Stimulated activated CD8-positive, alpha-beta memory T cell treated with anti-CD3 and anti-CD28 coated beads, Interleukin-2, amount 100 ng/mL, for 1 hour (primary cell): ENCODE data around the gene RAB3D.
A peak's percentile ranks its signal among the peaks of the same experiment; 100 is the strongest.

Source experiments
- DNase-seq, 2 donors: peaks; one replicate each; pipeline ENCODE4 v3.0.0-alpha.2; 2020; ENCODE audit warnings: low read depth in 2 of 2

Gene RAB3D

DNA sequence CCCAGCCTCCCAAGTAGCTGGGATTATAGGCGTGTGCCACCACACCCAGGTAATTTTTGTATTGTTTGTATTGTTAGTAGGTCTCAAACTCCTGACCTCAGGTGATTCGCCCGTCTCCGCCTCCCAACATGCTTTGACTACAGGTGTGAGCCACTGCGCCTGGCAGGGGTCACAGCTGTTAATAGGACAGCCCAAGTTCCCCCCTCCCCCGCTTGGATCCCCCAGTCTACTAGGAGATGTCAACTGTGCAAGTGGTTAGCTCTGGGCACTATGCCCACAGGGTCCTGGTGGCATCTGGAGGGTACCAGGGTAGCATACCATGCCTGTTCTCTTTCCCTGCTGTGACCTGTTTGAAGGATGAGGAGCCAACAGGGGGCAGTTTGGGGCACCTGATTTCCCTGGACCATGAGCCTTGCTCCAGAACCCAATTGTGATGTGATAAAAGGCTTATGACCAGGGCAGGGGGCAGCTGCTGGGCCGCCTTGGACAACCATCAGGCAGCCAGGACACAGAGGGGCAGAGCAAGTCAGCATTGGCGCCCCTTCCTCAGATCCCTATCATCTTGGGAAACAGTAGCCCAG lies 43.7 kb downstream of the RAB3D start, which contains the start of gene TSPAN16:
TSS of gene TSPAN16 (plus strand) at position 496 of the 581 bp plus-strand sequence. CDS start 138 bp downstream, outside the sequence.
- no peak for DNase-seq

DNA sequence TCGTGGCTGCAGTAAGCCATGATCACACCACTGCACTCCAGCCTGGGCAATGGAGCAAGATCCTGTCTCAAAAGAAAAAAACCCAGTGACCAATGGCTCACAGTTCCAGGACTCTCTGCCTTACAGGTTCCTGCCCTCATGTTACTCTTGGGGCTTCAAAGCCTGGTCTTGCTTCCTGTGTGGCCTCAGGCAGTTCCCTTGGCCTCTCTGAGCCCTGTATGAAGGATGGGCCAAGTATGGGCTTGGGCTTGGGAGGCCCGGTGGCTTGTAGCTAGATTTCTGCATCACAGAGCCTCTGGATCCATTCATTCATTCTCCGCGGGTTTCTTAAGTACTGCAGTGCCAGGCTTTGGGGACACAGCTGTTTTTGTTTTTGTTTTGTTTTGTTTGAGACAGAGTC lies 44.3 kb downstream of the RAB3D start:
- no peak for DNase-seq

DNA sequence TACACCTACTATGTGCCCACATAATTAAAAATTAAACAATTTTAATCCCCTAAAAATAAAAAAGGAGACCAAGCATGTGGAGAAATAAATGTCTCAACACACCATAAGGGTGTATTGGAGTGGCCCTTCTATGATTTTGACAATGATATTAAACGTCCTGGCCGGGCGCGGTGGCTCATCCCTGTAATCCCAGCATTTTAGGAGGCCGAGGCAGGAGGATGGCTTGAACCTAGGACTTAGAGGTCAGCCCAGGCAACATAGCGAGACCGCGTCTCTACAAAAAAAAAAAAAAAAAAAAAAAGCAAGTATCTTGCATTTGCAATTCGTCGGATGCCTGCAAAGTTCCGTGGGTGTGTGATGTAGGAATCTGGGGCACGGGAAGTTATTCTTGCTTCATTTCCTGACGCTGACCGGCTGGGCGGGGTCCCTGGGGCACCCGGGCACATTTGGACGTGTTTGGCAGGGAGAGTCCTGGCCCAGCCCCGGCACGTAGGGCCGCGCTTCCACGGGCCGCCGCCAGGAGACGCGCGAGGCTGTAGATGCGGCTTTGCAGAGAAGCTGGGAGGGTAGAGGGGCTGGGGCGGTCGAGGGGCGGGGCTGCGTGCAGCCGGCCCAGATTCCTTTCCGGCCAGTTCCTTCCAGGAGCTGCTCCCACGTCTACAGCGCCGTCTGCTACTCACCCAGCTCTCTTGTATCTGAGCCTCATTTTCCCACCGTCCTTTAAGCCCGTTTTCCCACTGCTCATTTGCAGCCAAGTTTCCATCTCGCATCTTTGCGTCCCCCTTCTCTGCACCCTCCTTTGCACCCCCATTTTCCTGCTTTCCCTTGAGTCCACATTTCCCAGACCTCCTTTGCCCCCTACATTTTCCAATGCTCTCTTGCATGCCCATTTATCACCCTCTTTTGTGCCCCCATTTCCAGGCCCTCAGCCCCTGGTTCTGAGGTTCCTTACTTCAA lies 45.7 kb downstream of the RAB3D start:
- peak; percentile 46 to 56 for DNase-seq

DNA sequence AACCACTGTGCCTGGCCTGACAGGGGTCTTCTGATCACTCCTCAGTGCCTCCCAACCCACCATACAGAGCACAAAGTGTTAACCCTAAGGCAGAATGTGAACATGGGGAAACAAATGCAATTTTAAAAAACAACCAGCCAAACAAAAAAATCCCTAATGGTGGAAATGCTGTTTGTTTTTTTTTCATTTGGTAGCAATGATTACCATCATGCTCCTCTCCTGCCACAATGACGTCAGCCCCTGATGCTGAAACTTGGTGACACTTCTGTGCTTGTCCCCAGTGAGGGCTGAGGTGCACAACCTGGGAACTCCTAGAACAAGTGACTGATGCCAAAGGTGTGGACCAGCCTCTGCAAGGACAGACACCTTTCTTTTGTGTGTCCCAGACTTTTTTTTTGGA lies 47.5 kb downstream of the RAB3D start:
- DNase-seq = no peak

GRCh38 chr19:11291415-11291814 lies 48.0 kb downstream of the RAB3D start:
- no peak for DNase-seq

DNA sequence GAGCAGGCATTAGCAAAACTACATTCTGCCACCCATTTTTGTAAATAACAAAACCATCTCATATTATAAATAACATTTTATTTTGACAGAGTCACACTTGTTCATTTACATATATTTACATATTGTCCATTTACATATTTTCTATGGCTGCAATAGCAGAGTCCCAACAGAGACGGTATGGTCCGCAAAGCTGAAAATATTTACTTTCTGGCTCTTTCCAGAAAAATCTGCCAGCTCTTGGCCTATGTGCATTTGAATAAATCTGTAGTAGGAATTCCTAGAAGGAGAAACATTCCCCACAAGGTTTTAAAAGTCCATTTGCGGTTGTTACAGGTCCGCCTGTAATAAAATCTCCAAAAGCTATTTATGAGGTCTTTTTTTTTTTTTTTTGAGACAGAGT lies 49.2 kb downstream of the RAB3D start:
- no peak for DNase-seq

- DNase-seq = no peak
These were observed 51.1 kb downstream of the RAB3D start for GRCh38 chr19:11288349-11288748.

GRCh38 chr19:11286312-11286974 lies 53.0 kb downstream of the RAB3D start:
- DNase-seq = no peak

DNA sequence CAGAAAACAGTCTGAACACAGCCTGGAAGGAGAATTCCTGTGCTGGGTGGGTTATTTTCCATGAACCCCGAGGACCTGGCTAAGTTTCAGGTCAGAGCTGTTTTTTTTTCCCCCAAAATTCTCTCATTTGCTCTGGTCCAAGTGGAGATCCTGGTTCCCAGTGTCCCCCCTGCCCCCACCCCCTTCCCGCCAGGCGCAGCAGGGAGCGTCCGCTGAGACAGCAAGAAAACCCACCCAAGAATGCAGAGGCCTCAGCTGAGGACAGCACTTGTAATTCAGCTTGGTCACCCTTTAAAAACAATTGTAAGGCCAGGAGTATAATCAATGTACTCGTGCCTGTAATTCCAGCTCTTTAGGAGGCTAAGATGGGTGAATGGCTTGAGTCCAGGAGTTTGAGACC lies 54.9 kb downstream of the RAB3D start:
- DNase-seq = no peak

GRCh38 chr19:11281356-11282049 lies 58.0 kb downstream of the RAB3D start:
- DNase-seq = no peak

- no peak for DNase-seq
These were observed 59.8 kb downstream of the RAB3D start for GRCh38 chr19:11279505-11280236.

DNA sequence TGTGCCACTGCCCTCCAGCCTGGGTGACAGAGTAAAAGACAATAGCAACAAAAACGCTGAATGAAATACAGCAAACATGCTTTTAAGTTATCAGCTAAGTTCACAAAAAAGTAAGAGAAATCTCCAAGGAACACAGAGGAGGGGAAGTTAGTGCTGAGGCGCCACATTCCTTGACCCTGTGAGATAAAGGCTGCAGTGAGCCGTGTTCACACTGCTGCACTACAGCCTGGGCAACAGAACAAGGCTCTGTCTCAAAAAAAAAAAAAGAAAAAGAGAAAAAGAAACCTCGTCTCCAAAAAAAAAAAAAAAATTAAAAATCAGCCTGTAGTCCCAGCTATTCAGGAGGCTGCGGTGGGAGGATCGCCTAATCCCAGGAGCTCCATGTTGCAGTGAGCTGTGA lies 60.8 kb downstream of the RAB3D start:
- no peak for DNase-seq

DNA sequence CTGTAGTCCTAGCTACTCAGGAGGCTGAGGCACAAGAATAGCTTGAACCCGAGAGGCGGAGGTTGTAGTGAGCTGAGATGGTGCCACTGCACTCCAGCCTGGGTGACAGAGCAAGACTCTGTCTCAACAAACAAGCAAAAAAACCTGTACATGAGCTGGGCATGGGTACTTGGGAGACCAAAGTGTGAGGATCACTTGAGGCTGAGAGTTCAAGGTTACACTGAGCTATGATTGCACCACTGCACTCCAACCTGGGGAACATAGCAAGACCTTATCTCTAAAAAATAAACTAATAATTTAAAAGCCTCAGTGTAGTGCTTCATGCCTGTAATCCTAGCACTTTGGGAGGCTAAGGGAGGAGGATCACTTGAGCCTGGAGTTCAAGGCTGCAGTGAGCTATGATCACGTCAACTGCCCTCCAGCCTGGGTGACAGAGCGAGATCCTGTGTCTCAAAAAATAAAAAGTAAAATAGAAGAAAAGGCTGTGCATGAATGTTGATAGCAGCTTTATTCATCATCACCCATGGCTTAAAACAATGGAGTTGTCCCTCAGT lies 64.8 kb downstream of the RAB3D start:
- no peak for DNase-seq

GRCh38 chr19:11273989-11274388 lies 65.5 kb downstream of the RAB3D start:
- DNase-seq = no peak

GRCh38 chr19:11273296-11273695 lies 66.2 kb downstream of the RAB3D start:
- no peak for DNase-seq
